GM23338 (cell line): Measurements from ENCODE around the gene TINAG. TPM values are rescaled to one million over a fixed set of nuclear protein-coding genes. Genes with fewer than 3 reads are reported as not detected.

Experiments
- ATAC-seq: fragments of 200-7000 bp; cut with Tn5 transposase; 3 replicates; pipeline ENCODE4 v1.9.1; 2020
- DNase-seq: peaks from one replicate; pipeline ENCODE4 v3.0.0-alpha.2; 2015; ENCODE audit warnings: low spot score
- H2AFZ ChIP-seq: fragments of 200-600 bp; sonication (generic); 2 replicates; pipeline ENCODE4 v1.8.0; 2016; ENCODE audit warnings: antibody characterized with exemption, mild to moderate bottlenecking, moderate library complexity
- H3F3A ChIP-seq: fragments of 200-600 bp; sonication (generic); replicated peaks from 2 replicates; pipeline ENCODE4 v1.8.0; 2017; ENCODE audit warnings: antibody characterized with exemption, mixed run types, low read depth
- H3K27ac ChIP-seq: fragments of 200-600 bp; sonication (generic); 2 replicates; pipeline ENCODE4 v1.6.1; 2016; ENCODE audit warnings: low read depth
- H3K27me3 ChIP-seq: fragments of 200-600 bp; sonication (generic); 2 replicates; pipeline ENCODE4 v1.8.0; 2016; ENCODE audit warnings: mild to moderate bottlenecking, mixed run types, moderate library complexity; ENCODE audit not compliant: insufficient read depth
- H3K36me3 ChIP-seq: fragments of 200-600 bp; sonication (generic); 2 replicates; pipeline ENCODE4 v1.8.0; 2016; ENCODE audit warnings: mild to moderate bottlenecking; ENCODE audit not compliant: insufficient read depth
- H3K4me1 ChIP-seq: fragments of 200-600 bp; sonication (generic); 2 replicates; pipeline ENCODE4 v1.8.0; 2016; ENCODE audit warnings: mild to moderate bottlenecking, moderate library complexity; ENCODE audit not compliant: insufficient read depth
- H3K4me2 ChIP-seq: fragments of 200-600 bp; sonication (generic); 2 replicates; pipeline ENCODE4 v1.7.1; 2017; ENCODE audit warnings: mixed run types
- H3K4me3 ChIP-seq: fragments of 200-600 bp; sonication (generic); 2 replicates; pipeline ENCODE4 v1.6.1; 2016; ENCODE audit warnings: mixed run types
- H3K79me2 ChIP-seq: fragments of 200-600 bp; sonication (generic); replicated peaks from 2 replicates; pipeline ENCODE4 v1.8.0; 2017; ENCODE audit warnings: mild to moderate bottlenecking; ENCODE audit not compliant: insufficient read depth
- H3K9me2 ChIP-seq: fragments of 200-600 bp; sonication (generic); 2 replicates; pipeline ENCODE4 v1.8.0; 2017; ENCODE audit not compliant: insufficient read depth
- H4K20me1 ChIP-seq: fragments of 200-600 bp; sonication (generic); replicated peaks from 2 replicates; pipeline ENCODE4 v1.8.0; 2017; ENCODE audit warnings: mild to moderate bottlenecking; ENCODE audit not compliant: insufficient read depth
- H3K27ac Mint-ChIP-seq: 2 replicates; pipeline ENCODE4 v1.8.0; 2020; ENCODE audit warnings: inconsistent platforms, mild to moderate bottlenecking, moderate library complexity, mixed read lengths
- H3K27me3 Mint-ChIP-seq: 3 replicates; pipeline ENCODE4 v1.8.0; 2022; ENCODE audit warnings: low read depth, mild to moderate bottlenecking, moderate library complexity, mixed read lengths, inconsistent platforms; ENCODE audit not compliant: insufficient read depth, poor library complexity
- H3K36me3 Mint-ChIP-seq: 3 replicates; pipeline ENCODE4 v1.8.0; 2021; ENCODE audit warnings: low read depth, mild to moderate bottlenecking, inconsistent platforms, moderate library complexity, mixed read lengths
- H3K4me1 Mint-ChIP-seq: 3 replicates; pipeline ENCODE4 v1.8.0; 2020; ENCODE audit warnings: mild to moderate bottlenecking, inconsistent platforms, mixed read lengths
- H3K4me3 Mint-ChIP-seq: 3 replicates; pipeline ENCODE4 v1.8.0; 2021; ENCODE audit warnings: moderate library complexity, mild to moderate bottlenecking, inconsistent platforms, mixed read lengths
- H3K9me3 Mint-ChIP-seq: 3 replicates; pipeline ENCODE4 v1.8.0; 2020; ENCODE audit warnings: moderate library complexity, mild to moderate bottlenecking, inconsistent platforms, mixed read lengths
- CREB1 ChIP-seq: fragments of 250-450 bp; sonication (Bioruptor Pico); IDR thresholded peaks from 2 replicates; pipeline ENCODE4 v1.5.0; 2020; ENCODE audit warnings: low read depth, mild to moderate bottlenecking, moderate library complexity
- ETS1 ChIP-seq: IDR thresholded peaks from 2 replicates; pipeline ENCODE4 v1.6.1; 2016; ENCODE audit warnings: antibody characterized with exemption
- EZH2 ChIP-seq: fragments of 200-600 bp; sonication (generic); IDR thresholded peaks from one replicate; pipeline ENCODE4 v1.8.0; 2017; ENCODE audit warnings: antibody characterized with exemption, mild to moderate bottlenecking, low read depth; ENCODE audit not compliant: unreplicated experiment
- EZH2phosphoT487 ChIP-seq: fragments of 200-600 bp; sonication (generic); IDR thresholded peaks from one replicate; pipeline ENCODE4 v1.8.1; 2018; ENCODE audit warnings: antibody characterized with exemption; ENCODE audit not compliant: unreplicated experiment
- JUNB ChIP-seq: IDR thresholded peaks from one replicate; pipeline ENCODE4 v1.6.1; 2016; ENCODE audit warnings: antibody characterized with exemption; ENCODE audit not compliant: unreplicated experiment
- NANOG ChIP-seq: IDR thresholded peaks from 2 replicates; pipeline ENCODE4 v1.6.1; 2016; ENCODE audit warnings: antibody characterized with exemption, borderline replicate concordance
- POLR2AphosphoS5 ChIP-seq: IDR thresholded peaks from 2 replicates; pipeline ENCODE4 v1.6.1; 2016; ENCODE audit warnings: antibody characterized with exemption, low read depth
- REST ChIP-seq: IDR thresholded peaks from one replicate; pipeline ENCODE4 v1.6.1; 2018; ENCODE audit warnings: antibody characterized with exemption; ENCODE audit not compliant: unreplicated experiment
- STAT1 ChIP-seq: IDR thresholded peaks from one replicate; pipeline ENCODE4 v1.6.1; 2016; ENCODE audit warnings: antibody characterized with exemption; ENCODE audit not compliant: unreplicated experiment
- ZNF114 ChIP-seq: fragments of 250-450 bp; sonication (Bioruptor Pico); IDR thresholded peaks from 2 replicates; pipeline ENCODE4 v1.5.0; 2020; ENCODE audit warnings: mild to moderate bottlenecking, moderate library complexity
- ZNF331 ChIP-seq: fragments of 250-450 bp; sonication (Bioruptor Pico); IDR thresholded peaks from 2 replicates; pipeline ENCODE4 v1.5.0; 2020; ENCODE audit warnings: low read depth, mild to moderate bottlenecking, moderate library complexity
- polyA plus RNA-seq: library from polyadenylated mRNA; unstranded; fragments of >200 nt; fragmentation: Nextera tagmentation; extraction: Ambion mirVana; gene quantifications from 2 replicates; pipeline ENCODE4 v1.2.1, GENCODE V29; 2016
- total RNA-seq: library from RNA; depleted of rRNA; stranded (reverse); fragments of >200 nt; shearing (Covaris generic); gene quantifications from 2 replicates; pipeline ENCODE4 v1.2.3, GENCODE V29; 2014
- TF ChIP-seq, protein P1 (sequence below): fragments of 250-450 bp; sonication (Bioruptor Pico); IDR thresholded peaks from 2 replicates; pipeline ENCODE4 v1.5.0; 2020; ENCODE audit warnings: mild to moderate bottlenecking, moderate library complexity
- TF ChIP-seq, protein P2 (sequence below), 2 experiments: fragments of 200-600 bp in 1 of 2; sonication (generic) in 1 of 2; conservative IDR thresholded peaks; 2 replicates each; pipeline versions ENCODE4 v1.5.1 to v1.6.1; 2016 to 2017; ENCODE audit warnings: antibody characterized with exemption in 2 of 2, low read depth in 2 of 2, mild to moderate bottlenecking in 2 of 2, moderate library complexity in 1 of 2

Gene TINAG
- total and polyA plus RNA-seq, 2 experiments from 2014 or later = not detected

DNA sequence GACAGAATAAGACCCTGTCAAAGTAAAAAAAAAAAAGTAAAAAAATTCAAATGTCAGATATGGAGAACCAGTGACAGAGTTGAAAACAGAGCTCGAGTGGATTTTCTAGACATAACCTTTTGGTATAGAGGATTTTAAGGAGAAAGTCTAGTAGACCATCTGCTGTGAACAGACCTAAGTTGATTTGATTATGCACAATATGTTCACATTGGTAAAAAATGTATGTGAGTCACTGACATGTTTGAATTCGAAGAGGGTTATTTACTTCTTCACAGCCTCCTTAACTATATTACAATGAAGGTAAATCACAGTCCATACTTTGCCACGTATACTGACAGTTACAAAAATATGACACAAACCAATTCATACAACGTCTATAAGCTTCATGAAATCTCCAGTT lies 7.4 kb downstream of the TINAG start:
- no peaks in the 10 kb centered on the region for H3K36me3 ChIP-seq

More for the DNA sequence above, 7.4 kb downstream of the TINAG start:
- H3K9me2 ChIP-seq = 0 out of 2 replicates have a peak, but pooled peaks cover 8% of the 10 kb centered on the region
- Mint-ChIP-seq H3K9me3 (no peaks in the 10 kb centered on the region), H3K27me3 (no peaks in the 10 kb centered on the region), H3K4me3 (no peak overlapping the region), H3K4me1 (no peaks in the 10 kb centered on the region), H3K36me3 (no peaks in the 10 kb centered on the region), H3K27ac (no peak overlapping the region)
- no peak overlapping the region for H3K4me3 ChIP-seq
- no peak overlapping the region for H2AFZ ChIP-seq
- H3K79me2 ChIP-seq = no peaks in the 10 kb centered on the region
- TF ChIP-seq, protein P1, sequence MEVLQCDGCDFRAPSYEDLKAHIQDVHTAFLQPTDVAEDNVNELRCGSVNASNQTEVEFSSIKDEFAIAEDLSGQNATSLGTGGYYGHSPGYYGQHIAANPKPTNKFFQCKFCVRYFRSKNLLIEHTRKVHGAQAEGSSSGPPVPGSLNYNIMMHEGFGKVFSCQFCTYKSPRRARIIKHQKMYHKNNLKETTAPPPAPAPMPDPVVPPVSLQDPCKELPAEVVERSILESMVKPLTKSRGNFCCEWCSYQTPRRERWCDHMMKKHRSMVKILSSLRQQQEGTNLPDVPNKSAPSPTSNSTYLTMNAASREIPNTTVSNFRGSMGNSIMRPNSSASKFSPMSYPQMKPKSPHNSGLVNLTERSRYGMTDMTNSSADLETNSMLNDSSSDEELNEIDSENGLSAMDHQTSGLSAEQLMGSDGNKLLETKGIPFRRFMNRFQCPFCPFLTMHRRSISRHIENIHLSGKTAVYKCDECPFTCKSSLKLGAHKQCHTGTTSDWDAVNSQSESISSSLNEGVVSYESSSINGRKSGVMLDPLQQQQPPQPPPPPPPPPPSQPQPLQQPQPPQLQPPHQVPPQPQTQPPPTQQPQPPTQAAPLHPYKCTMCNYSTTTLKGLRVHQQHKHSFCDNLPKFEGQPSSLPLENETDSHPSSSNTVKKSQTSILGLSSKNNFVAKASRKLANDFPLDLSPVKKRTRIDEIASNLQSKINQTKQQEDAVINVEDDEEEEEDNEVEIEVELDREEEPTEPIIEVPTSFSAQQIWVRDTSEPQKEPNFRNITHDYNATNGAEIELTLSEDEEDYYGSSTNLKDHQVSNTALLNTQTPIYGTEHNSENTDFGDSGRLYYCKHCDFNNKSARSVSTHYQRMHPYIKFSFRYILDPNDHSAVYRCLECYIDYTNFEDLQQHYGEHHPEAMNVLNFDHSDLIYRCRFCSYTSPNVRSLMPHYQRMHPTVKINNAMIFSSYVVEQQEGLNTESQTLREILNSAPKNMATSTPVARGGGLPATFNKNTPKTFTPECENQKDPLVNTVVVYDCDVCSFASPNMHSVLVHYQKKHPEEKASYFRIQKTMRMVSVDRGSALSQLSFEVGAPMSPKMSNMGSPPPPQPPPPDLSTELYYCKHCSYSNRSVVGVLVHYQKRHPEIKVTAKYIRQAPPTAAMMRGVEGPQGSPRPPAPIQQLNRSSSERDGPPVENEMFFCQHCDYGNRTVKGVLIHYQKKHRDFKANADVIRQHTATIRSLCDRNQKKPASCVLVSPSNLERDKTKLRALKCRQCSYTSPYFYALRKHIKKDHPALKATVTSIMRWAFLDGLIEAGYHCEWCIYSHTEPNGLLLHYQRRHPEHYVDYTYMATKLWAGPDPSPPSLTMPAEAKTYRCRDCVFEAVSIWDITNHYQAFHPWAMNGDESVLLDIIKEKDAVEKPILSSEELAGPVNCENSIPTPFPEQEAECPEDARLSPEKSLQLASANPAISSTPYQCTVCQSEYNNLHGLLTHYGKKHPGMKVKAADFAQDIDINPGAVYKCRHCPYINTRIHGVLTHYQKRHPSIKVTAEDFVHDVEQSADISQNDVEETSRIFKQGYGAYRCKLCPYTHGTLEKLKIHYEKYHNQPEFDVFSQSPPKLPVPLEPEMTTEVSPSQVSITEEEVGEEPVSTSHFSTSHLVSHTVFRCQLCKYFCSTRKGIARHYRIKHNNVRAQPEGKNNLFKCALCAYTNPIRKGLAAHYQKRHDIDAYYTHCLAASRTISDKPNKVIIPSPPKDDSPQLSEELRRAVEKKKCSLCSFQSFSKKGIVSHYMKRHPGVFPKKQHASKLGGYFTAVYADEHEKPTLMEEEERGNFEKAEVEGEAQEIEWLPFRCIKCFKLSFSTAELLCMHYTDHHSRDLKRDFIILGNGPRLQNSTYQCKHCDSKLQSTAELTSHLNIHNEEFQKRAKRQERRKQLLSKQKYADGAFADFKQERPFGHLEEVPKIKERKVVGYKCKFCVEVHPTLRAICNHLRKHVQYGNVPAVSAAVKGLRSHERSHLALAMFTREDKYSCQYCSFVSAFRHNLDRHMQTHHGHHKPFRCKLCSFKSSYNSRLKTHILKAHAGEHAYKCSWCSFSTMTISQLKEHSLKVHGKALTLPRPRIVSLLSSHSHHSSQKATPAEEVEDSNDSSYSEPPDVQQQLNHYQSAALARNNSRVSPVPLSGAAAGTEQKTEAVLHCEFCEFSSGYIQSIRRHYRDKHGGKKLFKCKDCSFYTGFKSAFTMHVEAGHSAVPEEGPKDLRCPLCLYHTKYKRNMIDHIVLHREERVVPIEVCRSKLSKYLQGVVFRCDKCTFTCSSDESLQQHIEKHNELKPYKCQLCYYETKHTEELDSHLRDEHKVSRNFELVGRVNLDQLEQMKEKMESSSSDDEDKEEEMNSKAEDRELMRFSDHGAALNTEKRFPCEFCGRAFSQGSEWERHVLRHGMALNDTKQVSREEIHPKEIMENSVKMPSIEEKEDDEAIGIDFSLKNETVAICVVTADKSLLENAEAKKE (CRISPR knock-in tag) = no peak
- no peak for TF ChIP-seq CREB1 (CRISPR knock-in tag)
- no peak for TF ChIP-seq JUNB
- TF ChIP-seq REST = no peak
- no peak for TF ChIP-seq ZNF331 (CRISPR knock-in tag)
- TF ChIP-seq ETS1 = no peak
- TF ChIP-seq, protein P2, sequence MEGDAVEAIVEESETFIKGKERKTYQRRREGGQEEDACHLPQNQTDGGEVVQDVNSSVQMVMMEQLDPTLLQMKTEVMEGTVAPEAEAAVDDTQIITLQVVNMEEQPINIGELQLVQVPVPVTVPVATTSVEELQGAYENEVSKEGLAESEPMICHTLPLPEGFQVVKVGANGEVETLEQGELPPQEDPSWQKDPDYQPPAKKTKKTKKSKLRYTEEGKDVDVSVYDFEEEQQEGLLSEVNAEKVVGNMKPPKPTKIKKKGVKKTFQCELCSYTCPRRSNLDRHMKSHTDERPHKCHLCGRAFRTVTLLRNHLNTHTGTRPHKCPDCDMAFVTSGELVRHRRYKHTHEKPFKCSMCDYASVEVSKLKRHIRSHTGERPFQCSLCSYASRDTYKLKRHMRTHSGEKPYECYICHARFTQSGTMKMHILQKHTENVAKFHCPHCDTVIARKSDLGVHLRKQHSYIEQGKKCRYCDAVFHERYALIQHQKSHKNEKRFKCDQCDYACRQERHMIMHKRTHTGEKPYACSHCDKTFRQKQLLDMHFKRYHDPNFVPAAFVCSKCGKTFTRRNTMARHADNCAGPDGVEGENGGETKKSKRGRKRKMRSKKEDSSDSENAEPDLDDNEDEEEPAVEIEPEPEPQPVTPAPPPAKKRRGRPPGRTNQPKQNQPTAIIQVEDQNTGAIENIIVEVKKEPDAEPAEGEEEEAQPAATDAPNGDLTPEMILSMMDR (conservative IDR thresholded peaks at IDR 0.05; ENCODE audit: low read depth in 2 of 2) = no peak
- no peak for TF ChIP-seq NANOG
- TF ChIP-seq EZH2phosphoT487 = no peak
- TF ChIP-seq STAT1 = no peak
- no peak for TF ChIP-seq ZNF114 (CRISPR knock-in tag)
- no peak for TF ChIP-seq POLR2AphosphoS5
- no peak for TF ChIP-seq EZH2
- no peaks in the 10 kb centered on the region for H3K27me3 ChIP-seq
- no peaks in the 10 kb centered on the region for H4K20me1 ChIP-seq
- H3F3A ChIP-seq = no peaks in the 10 kb centered on the region
- no peaks in the 10 kb centered on the region for H3K4me1 ChIP-seq
- ATAC-seq (no peak), DNase-seq (no peak)
- H3K4me2 ChIP-seq = no peak overlapping the region
- H3K27ac ChIP-seq = no peak overlapping the region
